ENCODE results near the gene DCUN1D3.

- TF ChIP-seq POLR2AphosphoS5 (IDR thresholded peaks at IDR 0.05; ENCODE audit: borderline replicate concordance, low read depth, low read length) = no peak
- TF ChIP-seq EZH2 (IDR thresholded peaks at IDR 0.05) = no peak
Measured at GRCh38 chr16:20925751-20926150, 25.6 kb upstream of the DCUN1D3 start.

Data from SK-N-MC (cell line).